Astrocyte of the spinal cord (primary cell): ENCODE data around the gene GOLGB1.

ENCODE experiments used
- DNase-seq: peaks from one replicate; pipeline ENCODE4 v3.0.0; 2011; ENCODE audit warnings: low read depth, low spot score
- H3K4me3 ChIP-seq: 2 replicates; pipeline ENCODE4 v1.5.1; 2011; ENCODE audit warnings: low read depth, mild to moderate bottlenecking, low read length, moderate library complexity
- in situ Hi-C: cut with HindIII; loops from 2 replicates; pipeline ENCODE4 v1.10.0; 2017; ENCODE audit warnings: low sequenced_read_pairs
- TF ChIP-seq, protein P1 (sequence below): IDR thresholded peaks from 2 replicates; pipeline ENCODE4 v1.5.1; 2012; ENCODE audit warnings: low read depth, mild to moderate bottlenecking, low read length, inconsistent platforms

The GOLGB1 gene

DNA sequence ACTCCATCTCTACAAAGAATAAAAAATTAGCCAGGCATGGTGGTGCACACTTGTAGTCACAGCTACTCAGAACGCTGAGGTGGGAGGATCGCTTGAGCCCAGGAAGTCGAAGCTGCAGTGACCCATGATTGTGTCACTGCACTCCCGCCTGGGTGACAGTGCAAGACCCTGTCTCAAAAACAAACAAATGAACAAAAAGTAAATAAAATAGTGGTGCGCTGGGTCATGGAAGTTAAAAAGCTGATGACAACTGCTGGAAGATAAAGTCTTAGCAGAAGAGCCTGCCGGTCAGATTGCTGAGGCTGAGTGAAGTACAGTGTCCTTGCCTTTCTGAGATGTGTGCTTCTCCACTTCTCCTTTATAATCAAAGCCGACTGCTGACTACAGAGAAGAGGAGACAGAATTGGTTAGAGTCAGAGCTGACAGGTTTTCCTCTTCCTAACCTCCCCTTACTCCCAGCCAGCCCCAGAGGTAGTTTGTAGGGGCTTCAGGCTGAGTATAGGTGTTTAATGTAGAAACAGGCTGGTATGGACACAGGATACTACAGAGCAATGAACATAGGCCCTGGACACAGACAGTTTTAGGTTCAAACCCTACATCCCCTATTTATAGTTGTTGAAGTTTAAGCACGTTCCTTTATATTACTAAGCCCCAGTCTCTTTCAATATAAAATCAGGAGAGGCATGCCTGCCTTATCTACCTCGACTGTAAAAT is 106.8 kb downstream of the GOLGB1 start:
- in situ Hi-C loops: no loop called here
- TF ChIP-seq, protein P1, sequence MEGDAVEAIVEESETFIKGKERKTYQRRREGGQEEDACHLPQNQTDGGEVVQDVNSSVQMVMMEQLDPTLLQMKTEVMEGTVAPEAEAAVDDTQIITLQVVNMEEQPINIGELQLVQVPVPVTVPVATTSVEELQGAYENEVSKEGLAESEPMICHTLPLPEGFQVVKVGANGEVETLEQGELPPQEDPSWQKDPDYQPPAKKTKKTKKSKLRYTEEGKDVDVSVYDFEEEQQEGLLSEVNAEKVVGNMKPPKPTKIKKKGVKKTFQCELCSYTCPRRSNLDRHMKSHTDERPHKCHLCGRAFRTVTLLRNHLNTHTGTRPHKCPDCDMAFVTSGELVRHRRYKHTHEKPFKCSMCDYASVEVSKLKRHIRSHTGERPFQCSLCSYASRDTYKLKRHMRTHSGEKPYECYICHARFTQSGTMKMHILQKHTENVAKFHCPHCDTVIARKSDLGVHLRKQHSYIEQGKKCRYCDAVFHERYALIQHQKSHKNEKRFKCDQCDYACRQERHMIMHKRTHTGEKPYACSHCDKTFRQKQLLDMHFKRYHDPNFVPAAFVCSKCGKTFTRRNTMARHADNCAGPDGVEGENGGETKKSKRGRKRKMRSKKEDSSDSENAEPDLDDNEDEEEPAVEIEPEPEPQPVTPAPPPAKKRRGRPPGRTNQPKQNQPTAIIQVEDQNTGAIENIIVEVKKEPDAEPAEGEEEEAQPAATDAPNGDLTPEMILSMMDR: no peak
- H3K4me3 ChIP-seq: no peak overlapping the region
- DNase-seq: no peak

DNA sequence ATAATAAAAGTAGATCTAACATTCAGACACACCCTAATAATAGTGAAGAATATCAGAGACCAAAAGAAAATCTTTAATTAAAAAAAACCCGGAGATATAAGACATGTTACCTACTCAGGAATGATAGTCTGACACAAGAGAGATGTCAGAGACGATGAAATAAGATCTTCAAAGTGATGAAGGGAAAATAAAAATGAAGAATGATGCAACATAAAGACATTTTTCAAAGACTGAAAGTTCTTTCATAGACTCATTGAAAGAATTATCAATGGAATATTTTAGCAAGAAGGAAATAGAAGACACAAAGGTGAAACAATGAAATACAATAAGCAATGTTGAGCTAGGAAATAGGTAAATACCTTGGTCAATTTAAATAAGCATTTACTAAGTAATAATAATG is 108.4 kb downstream of the GOLGB1 start:
- TF ChIP-seq, protein P1: no peak
- in situ Hi-C loops: no loop called here
- no peak overlapping the region for H3K4me3 ChIP-seq
- no peak for DNase-seq

DNA sequence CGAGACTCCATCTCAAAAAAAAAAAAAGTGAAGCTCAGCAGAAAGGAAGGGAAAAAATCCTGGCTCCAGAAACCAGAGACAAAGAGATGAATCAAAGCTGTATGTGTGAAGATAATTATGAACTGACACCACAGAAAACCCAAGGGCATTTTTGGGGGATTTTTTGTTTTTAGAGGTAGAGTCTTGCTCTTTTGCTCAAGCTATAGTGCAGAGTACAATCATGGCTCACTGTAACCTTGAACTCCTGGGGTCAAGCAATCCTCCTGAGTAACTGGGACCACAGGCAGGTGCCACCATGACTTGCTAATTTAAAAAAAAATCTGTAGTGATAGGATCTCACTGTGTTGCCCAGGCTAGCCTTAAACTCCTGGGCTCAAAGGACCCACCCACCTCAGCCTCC is 111.6 kb downstream of the GOLGB1 start:
- in situ Hi-C loops: no loop called here
- H3K4me3 ChIP-seq: no peak overlapping the region
- TF ChIP-seq, protein P1: no peak
- DNase-seq: no peak

DNA sequence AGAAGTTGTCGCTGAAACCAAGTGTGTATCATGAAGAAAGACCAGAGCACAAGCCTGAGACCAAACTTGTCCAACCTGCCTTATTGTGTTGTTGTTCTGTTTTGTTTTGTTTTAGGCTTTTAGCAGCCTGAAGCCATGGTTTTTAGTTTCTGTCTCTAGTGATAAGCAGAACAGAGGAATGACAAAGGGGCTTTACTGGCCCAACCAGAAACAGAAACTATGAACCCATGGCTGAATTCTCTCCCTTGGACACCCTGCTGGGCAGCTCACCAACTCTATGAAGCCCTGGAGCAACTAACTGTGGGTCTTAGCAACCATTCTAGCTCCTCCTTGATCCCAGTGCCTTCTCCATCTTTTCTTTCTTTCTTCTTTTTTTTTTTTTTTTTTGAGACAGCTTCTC is 119.2 kb downstream of the GOLGB1 start:
- DNase-seq: no peak
- TF ChIP-seq, protein P1: no peak
- H3K4me3 ChIP-seq: no peak overlapping the region
- in situ Hi-C loops: no loop called here

DNA sequence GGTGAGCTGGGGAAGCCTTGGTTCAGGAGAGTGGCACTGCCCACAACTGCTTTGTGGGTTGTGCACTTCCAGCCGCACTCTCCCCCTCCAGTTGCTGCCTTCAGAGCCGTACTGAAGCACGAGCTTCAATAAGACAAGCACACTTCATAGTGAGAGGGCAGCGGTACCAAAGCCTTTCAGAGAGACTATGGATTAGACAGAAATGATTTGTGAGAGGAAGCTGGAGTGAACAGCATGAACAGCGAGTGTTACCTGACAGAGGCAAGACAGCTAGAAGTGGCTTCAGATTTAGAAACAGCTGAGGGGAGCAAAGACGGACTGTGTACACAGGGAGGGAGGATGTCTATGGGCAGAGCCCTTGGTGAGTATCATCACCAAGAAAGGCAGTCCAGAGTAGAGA is 119.9 kb downstream of the GOLGB1 start:
- in situ Hi-C loops: no loop called here
- DNase-seq: no peak
- TF ChIP-seq, protein P1: no peak
- H3K4me3 ChIP-seq: no peak overlapping the region

- TF ChIP-seq, protein P1: no peak
- in situ Hi-C loops: no loop called here
- DNase-seq: no peak
- no peak overlapping the region for H3K4me3 ChIP-seq
Measured at GRCh38 chr3:121627622-121628021, 121.9 kb downstream of the GOLGB1 start.
